SK-N-MC (cell line): ENCODE data around the gene LETMD1.

Source experiments
- EZH2 ChIP-seq: fragments of 200-600 bp; sonication (generic); IDR thresholded peaks from one replicate; pipeline ENCODE4 v1.6.1; 2017; ENCODE audit warnings: antibody characterized with exemption
- FOXP2 ChIP-seq: optimal IDR thresholded peaks from 2 replicates; pipeline ENCODE3; 2011; ENCODE audit warnings: mild to moderate bottlenecking, moderate library complexity; ENCODE audit not compliant: insufficient read depth; ENCODE audit errors: extremely low read length, control extremely low read depth
- POLR2AphosphoS5 ChIP-seq: IDR thresholded peaks from 2 replicates; pipeline ENCODE4 v1.6.1; 2012; ENCODE audit warnings: mild to moderate bottlenecking, low read depth, low read length, borderline replicate concordance

DNA sequence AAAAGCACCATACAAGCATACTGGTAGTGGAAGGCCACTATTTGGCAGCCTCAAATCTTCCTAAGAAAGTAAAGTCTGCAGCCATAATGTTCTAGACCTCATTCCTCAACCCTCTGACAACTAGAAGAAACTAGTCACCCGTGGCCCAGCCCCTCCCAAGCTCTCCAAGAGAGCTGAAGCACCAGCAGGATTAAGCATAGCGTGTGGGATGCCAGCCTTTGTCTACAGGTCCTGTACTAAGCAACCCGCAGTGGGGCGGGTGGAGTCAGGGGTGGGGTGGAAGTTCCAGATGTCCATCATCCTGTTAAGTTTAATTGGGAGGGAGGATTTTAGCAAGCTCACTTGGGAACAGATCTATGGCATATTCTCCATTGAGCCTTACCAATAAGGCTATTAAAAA, 36.2 kb upstream of the LETMD1 start:
- no peak for TF ChIP-seq POLR2AphosphoS5
- no peak for TF ChIP-seq EZH2
- no peak for TF ChIP-seq FOXP2
